ENCODE results near the gene ZNF805. TPM values are rescaled to one million over a fixed set of nuclear protein-coding genes. Genes with fewer than 3 reads are reported as not detected.

ZNF805 gene
- total and polyA plus RNA-seq, 8 donors = 0.46 to 37.6 (median 4.2) TPM

DNA sequence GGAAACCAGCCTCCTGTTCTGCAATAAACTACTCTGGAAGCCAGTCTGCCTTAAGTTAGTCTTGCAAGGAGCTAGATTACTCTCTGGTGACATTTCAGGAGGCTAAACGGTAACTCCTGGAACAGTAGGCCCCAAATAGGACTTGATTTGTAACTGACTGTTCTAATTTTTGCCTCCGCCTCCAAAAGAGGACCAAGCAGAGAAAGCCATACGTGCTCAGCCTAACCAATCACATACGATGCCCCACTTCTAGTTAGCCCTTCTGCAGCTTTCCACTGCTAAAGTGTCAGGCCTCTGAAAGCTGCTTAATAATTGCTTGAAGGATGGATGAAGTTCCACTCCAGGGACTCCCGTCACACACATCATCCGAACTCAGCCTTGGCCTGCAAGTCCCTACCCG lies 744 bp downstream of the ZNF805 start:
- Histone ChIP-seq H3K27me3 (no peaks in the 10 kb centered on the region), H3K27ac (peak overlapping the region; percentile 83 to 95 (median 93)), H3K9me3 (no peaks in the 10 kb centered on the region), H3K4me1 (peaks cover 13 to 28% (median 27%) of the 10 kb centered on the region in 4 donors), H3K4me3 (peak overlapping the region; percentile 89 to 99 (median 90)), H3K36me3 (peaks cover 15 to 38% (median 32%) of the 10 kb centered on the region in 4 donors)
- TF ChIP-seq, protein P1, sequence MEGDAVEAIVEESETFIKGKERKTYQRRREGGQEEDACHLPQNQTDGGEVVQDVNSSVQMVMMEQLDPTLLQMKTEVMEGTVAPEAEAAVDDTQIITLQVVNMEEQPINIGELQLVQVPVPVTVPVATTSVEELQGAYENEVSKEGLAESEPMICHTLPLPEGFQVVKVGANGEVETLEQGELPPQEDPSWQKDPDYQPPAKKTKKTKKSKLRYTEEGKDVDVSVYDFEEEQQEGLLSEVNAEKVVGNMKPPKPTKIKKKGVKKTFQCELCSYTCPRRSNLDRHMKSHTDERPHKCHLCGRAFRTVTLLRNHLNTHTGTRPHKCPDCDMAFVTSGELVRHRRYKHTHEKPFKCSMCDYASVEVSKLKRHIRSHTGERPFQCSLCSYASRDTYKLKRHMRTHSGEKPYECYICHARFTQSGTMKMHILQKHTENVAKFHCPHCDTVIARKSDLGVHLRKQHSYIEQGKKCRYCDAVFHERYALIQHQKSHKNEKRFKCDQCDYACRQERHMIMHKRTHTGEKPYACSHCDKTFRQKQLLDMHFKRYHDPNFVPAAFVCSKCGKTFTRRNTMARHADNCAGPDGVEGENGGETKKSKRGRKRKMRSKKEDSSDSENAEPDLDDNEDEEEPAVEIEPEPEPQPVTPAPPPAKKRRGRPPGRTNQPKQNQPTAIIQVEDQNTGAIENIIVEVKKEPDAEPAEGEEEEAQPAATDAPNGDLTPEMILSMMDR (IDR thresholded peaks at IDR 0.05) = no peak
- TF ChIP-seq POLR2A (IDR thresholded peaks at IDR 0.05) (no peak), POLR2AphosphoS5 (IDR thresholded peaks at IDR 0.05) (no peak), EP300 (IDR thresholded peaks at IDR 0.05) (no peak)
- 9 to 18% (median 15%) methylated on average over 7 of the region's 7 CpGs for WGBS, 5 donors
- peak in 1 of 2 donors; percentile 59 for DNase-seq
- intact Hi-C loops (cut with DNase I; ENCODE audit: low total_unique reads) = no loop called here

DNA sequence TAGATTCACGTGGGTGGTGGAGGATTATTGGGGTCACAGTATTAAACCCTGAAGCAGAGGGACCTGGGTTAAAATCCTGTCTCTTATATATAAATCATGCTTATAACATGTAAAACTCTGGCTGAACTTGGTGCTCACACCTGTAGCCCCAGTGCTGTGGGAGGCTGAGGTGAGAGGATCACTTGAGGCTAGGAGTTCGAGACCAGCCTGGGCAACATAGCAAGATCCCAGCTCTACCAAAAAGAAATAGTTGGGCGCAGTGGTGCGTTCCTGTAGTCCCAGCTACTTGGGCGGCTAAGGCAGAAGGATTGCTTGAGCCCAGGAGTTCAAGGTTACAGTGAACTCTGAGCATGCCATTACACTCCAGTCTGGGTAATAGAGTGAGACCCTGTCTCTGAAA lies 2.4 kb downstream of the ZNF805 start:
- Histone ChIP-seq H3K27ac (no peak overlapping the region), H3K27me3 (no peaks in the 10 kb centered on the region), H3K4me1 (peaks cover 13 to 28% (median 27%) of the 10 kb centered on the region in 4 donors), H3K9me3 (peaks cover 0 to 9% (median 0%) of the 10 kb centered on the region in 4 donors), H3K4me3 (no peak overlapping the region), H3K36me3 (peaks cover 29 to 55% (median 49%) of the 10 kb centered on the region in 4 donors)
- TF ChIP-seq POLR2AphosphoS5 (IDR thresholded peaks at IDR 0.05) = no peak
- TF ChIP-seq POLR2A (IDR thresholded peaks at IDR 0.05) = no peak
- TF ChIP-seq EP300 (IDR thresholded peaks at IDR 0.05) = no peak
- TF ChIP-seq, protein P1 (IDR thresholded peaks at IDR 0.05) = no peak
- WGBS, 5 donors = 91 to 97% (median 94%) methylated on average over 5 of the region's 5 CpGs
- intact Hi-C loops (cut with DNase I; ENCODE audit: low total_unique reads) = no loop called here
- no peak for DNase-seq

DNA sequence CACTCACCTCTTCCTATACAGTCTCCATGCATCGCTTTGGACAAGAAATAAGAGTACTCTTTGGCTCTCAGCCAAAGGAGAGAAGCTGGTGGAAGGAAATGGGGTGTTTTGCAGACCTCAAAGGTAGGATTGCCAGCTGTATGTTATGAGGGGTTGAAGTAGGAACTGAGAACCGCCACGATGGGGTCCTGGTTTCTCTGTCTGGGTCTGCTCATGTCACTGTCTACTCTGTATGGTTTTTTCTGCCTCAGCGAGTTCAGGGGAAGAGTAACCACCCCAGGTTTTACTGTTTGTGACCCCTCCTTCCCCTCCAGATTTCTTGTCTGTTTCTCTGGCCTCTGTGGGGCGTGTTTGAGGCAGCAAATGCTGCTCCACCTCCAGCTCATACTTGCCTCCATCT lies 4.1 kb downstream of the ZNF805 start:
- Histone ChIP-seq H3K27ac (no peak overlapping the region), H3K4me3 (no peak overlapping the region), H3K9me3 (peaks cover 0 to 21% (median 2%) of the 10 kb centered on the region in 4 donors), H3K27me3 (no peaks in the 10 kb centered on the region), H3K4me1 (peaks cover 13 to 28% (median 27%) of the 10 kb centered on the region in 4 donors), H3K36me3 (peaks cover 40 to 72% (median 66%) of the 10 kb centered on the region in 4 donors)
- no peak for DNase-seq
- TF ChIP-seq EP300 (IDR thresholded peaks at IDR 0.05) (no peak), POLR2AphosphoS5 (IDR thresholded peaks at IDR 0.05) (no peak), POLR2A (IDR thresholded peaks at IDR 0.05) (no peak)
- TF ChIP-seq, protein P1 (IDR thresholded peaks at IDR 0.05) = no peak
- intact Hi-C loops (cut with DNase I; ENCODE audit: low total_unique reads) = no loop called here
- WGBS, 5 donors = 78 to 96% (median 89%) methylated on average over 5 of the region's 5 CpGs

DNA sequence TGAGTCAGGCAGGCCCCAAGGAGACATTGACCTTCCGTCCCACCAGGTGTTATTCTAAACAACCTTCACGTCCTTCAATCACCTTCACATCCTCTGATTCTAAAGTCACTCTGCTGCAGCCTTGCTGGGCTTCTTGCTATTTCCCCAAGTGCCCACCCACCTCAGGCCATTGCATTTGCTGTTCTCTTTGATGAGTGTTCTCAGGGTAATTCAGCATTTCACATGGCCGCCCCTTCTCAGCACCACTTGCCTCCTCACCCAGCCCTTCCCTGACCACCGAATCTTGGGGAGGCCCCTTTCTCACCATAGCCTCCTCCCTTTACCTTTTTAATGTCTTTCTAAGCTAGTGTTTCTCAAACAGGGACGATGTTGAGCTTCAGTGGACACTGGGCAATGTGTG lies 4.6 kb downstream of the ZNF805 start:
- Histone ChIP-seq H3K36me3 (peaks cover 42 to 75% (median 69%) of the 10 kb centered on the region in 4 donors), H3K4me3 (no peak overlapping the region), H3K4me1 (peaks cover 13 to 24% (median 23%) of the 10 kb centered on the region in 4 donors), H3K27me3 (no peaks in the 10 kb centered on the region), H3K27ac (no peak overlapping the region), H3K9me3 (peaks cover 0 to 23% (median 3%) of the 10 kb centered on the region in 4 donors)
- intact Hi-C loops (cut with DNase I; ENCODE audit: low total_unique reads) = no loop called here
- TF ChIP-seq, protein P1 (IDR thresholded peaks at IDR 0.05) = no peak
- TF ChIP-seq EP300 (IDR thresholded peaks at IDR 0.05) = no peak
- TF ChIP-seq POLR2A (IDR thresholded peaks at IDR 0.05) = no peak
- TF ChIP-seq POLR2AphosphoS5 (IDR thresholded peaks at IDR 0.05) = no peak
- 93 to 95% (median 94%) methylated on average over 5 of the region's 5 CpGs for WGBS, 5 donors
- DNase-seq = no peak
